ENCODE data around the gene UGT1A8. TPM values are rescaled to one million over a fixed set of nuclear protein-coding genes. Genes with fewer than 3 reads are reported as not detected.

UGT1A8 gene
- total and polyA plus RNA-seq, 2 donors (not counting 3 experiments of a cell fraction or from before 2014, with no cell fraction given): not detected

- H3K36me3 ChIP-seq (ENCODE audit: control insufficient read depth in 2 of 2, extremely low read depth in 1 of 2, insufficient read depth in 2 of 2, low read length in 2 of 2): no peaks in the 10 kb centered on the region
- no peaks in the 10 kb centered on the region for H3K4me1 ChIP-seq (ENCODE audit: control insufficient read depth, extremely low read depth, insufficient read depth, low read length)
- no peak overlapping the region for H3K27ac ChIP-seq (ENCODE audit: insufficient read depth, low read depth, low read length)
- POLR2A ChIA-PET: no interaction called here
- dilution Hi-C loops (cut with MboI; ENCODE audit: extremely low pct_ligation_motif_present, low sequenced_read_pairs) (no loop called here), intact Hi-C loops (cut with micrococcal nuclease) (no loop called here)
- no peaks in the 10 kb centered on the region for H3K9me3 ChIP-seq (replicated peaks; ENCODE audit: control insufficient read depth, insufficient read depth, low read length)
- H3K27me3 ChIP-seq (ENCODE audit: control insufficient read depth in 2 of 2, insufficient read depth in 2 of 2, low read length in 2 of 2): no peaks in the 10 kb centered on the region
- CTCF ChIA-PET: interaction anchor here (0.7 kb wide), 1 partner anchor 1698 kb away, joined by 3 read pairs; no protein-coding TSS in a partner anchor
- H4K20me1 ChIP-seq (replicated peaks; ENCODE audit: control insufficient read depth, extremely low read depth, insufficient read depth, low read length): no peaks in the 10 kb centered on the region
- FAIRE-seq (no peak), DNase-seq (ENCODE audit: low read depth, low spot score) (no peak)
- no peaks in the 10 kb centered on the region for H3K79me2 ChIP-seq (ENCODE audit: control insufficient read depth, insufficient read depth, low read length)
- no peak for TF ChIP-seq JUN (IDR thresholded peaks at IDR 0.05; ENCODE audit: borderline replicate concordance, insufficient read depth, insufficient read length, low read depth)
- no peak for TF ChIP-seq MAX (IDR thresholded peaks at IDR 0.05; ENCODE audit: insufficient read depth, insufficient read length)
- TF ChIP-seq POLR2AphosphoS5 (IDR thresholded peaks at IDR 0.05; ENCODE audit: insufficient read depth, low read depth, low read length): no peak
- TF ChIP-seq MYC (IDR thresholded peaks at IDR 0.05; ENCODE audit: low read depth, low read length): no peak
- TF ChIP-seq GATA2 (IDR thresholded peaks at IDR 0.05; ENCODE audit: insufficient read depth, insufficient read length, low read depth, low read length): no peak
- TF ChIP-seq CTCF (IDR thresholded peaks at IDR 0.05; ENCODE audit: extremely low read depth in 1 of 2, insufficient read depth in 1 of 2, low read depth in 1 of 2, low read length in 2 of 2): no peak
- TF ChIP-seq EZH2 (IDR thresholded peaks at IDR 0.05; ENCODE audit: borderline replicate concordance, low read depth, low read length, severe bottlenecking): no peak
- no peak for TF ChIP-seq POLR2A (IDR thresholded peaks at IDR 0.05; ENCODE audit: low read depth, low read length)
- no peak for TF ChIP-seq FOS (IDR thresholded peaks at IDR 0.05; ENCODE audit: borderline replicate concordance, insufficient read depth, low read length)
- H2AFZ ChIP-seq (ENCODE audit: low read depth, low read length): no peak overlapping the region
- BruUV-seq (replicated peaks): no TSS peak
- no peaks in the 10 kb centered on the region for H3K9me1 ChIP-seq (replicated peaks; ENCODE audit: control insufficient read depth, extremely low read depth, insufficient read depth, low read length)
- H3K4me2 ChIP-seq (ENCODE audit: insufficient read depth, low read length): no peak overlapping the region
- H3K9ac ChIP-seq (replicated peaks; ENCODE audit: extremely low read depth, insufficient read depth, low read length): no peak overlapping the region
- no peak overlapping the region for H3K4me3 ChIP-seq (replicated peaks in 1 of 3; ENCODE audit: insufficient read depth in 1 of 3, low read depth in 1 of 3, low read length in 3 of 3)
Measured at GRCh38 chr2:233775414-233775813, 158.0 kb downstream of the UGT1A8 start.

Measured in endothelial cell of umbilical vein (primary cell).